GM23338 (cell line): ENCODE data around the gene ANAPC2. TPM values are rescaled to one million over a fixed set of nuclear protein-coding genes. Genes with fewer than 3 reads are reported as not detected.
A peak's percentile ranks its signal among the peaks of the same experiment; 100 is the strongest.

Experiments
- ATAC-seq: fragments of 200-7000 bp; cut with Tn5 transposase; 3 replicates; pipeline ENCODE4 v1.9.1; 2020
- DNase-seq: peaks from one replicate; pipeline ENCODE4 v3.0.0-alpha.2; 2015; ENCODE audit warnings: low spot score
- H2AFZ ChIP-seq: fragments of 200-600 bp; sonication (generic); 2 replicates; pipeline ENCODE4 v1.8.0; 2016; ENCODE audit warnings: antibody characterized with exemption, mild to moderate bottlenecking, moderate library complexity
- H3F3A ChIP-seq: fragments of 200-600 bp; sonication (generic); replicated peaks from 2 replicates; pipeline ENCODE4 v1.8.0; 2017; ENCODE audit warnings: antibody characterized with exemption, mixed run types, low read depth
- H3K27ac ChIP-seq: fragments of 200-600 bp; sonication (generic); 2 replicates; pipeline ENCODE4 v1.6.1; 2016; ENCODE audit warnings: low read depth
- H3K27me3 ChIP-seq: fragments of 200-600 bp; sonication (generic); 2 replicates; pipeline ENCODE4 v1.8.0; 2016; ENCODE audit warnings: mild to moderate bottlenecking, mixed run types, moderate library complexity; ENCODE audit not compliant: insufficient read depth
- H3K36me3 ChIP-seq: fragments of 200-600 bp; sonication (generic); 2 replicates; pipeline ENCODE4 v1.8.0; 2016; ENCODE audit warnings: mild to moderate bottlenecking; ENCODE audit not compliant: insufficient read depth
- H3K4me1 ChIP-seq: fragments of 200-600 bp; sonication (generic); 2 replicates; pipeline ENCODE4 v1.8.0; 2016; ENCODE audit warnings: mild to moderate bottlenecking, moderate library complexity; ENCODE audit not compliant: insufficient read depth
- H3K4me2 ChIP-seq: fragments of 200-600 bp; sonication (generic); 2 replicates; pipeline ENCODE4 v1.7.1; 2017; ENCODE audit warnings: mixed run types
- H3K4me3 ChIP-seq: fragments of 200-600 bp; sonication (generic); 2 replicates; pipeline ENCODE4 v1.6.1; 2016; ENCODE audit warnings: mixed run types
- H3K79me2 ChIP-seq: fragments of 200-600 bp; sonication (generic); replicated peaks from 2 replicates; pipeline ENCODE4 v1.8.0; 2017; ENCODE audit warnings: mild to moderate bottlenecking; ENCODE audit not compliant: insufficient read depth
- H3K9me2 ChIP-seq: fragments of 200-600 bp; sonication (generic); 2 replicates; pipeline ENCODE4 v1.8.0; 2017; ENCODE audit not compliant: insufficient read depth
- H4K20me1 ChIP-seq: fragments of 200-600 bp; sonication (generic); replicated peaks from 2 replicates; pipeline ENCODE4 v1.8.0; 2017; ENCODE audit warnings: mild to moderate bottlenecking; ENCODE audit not compliant: insufficient read depth
- H3K27ac Mint-ChIP-seq: 2 replicates; pipeline ENCODE4 v1.8.0; 2020; ENCODE audit warnings: inconsistent platforms, mild to moderate bottlenecking, moderate library complexity, mixed read lengths
- H3K27me3 Mint-ChIP-seq: 3 replicates; pipeline ENCODE4 v1.8.0; 2022; ENCODE audit warnings: low read depth, mild to moderate bottlenecking, moderate library complexity, mixed read lengths, inconsistent platforms; ENCODE audit not compliant: insufficient read depth, poor library complexity
- H3K36me3 Mint-ChIP-seq: 3 replicates; pipeline ENCODE4 v1.8.0; 2021; ENCODE audit warnings: low read depth, mild to moderate bottlenecking, inconsistent platforms, moderate library complexity, mixed read lengths
- H3K4me1 Mint-ChIP-seq: 3 replicates; pipeline ENCODE4 v1.8.0; 2020; ENCODE audit warnings: mild to moderate bottlenecking, inconsistent platforms, mixed read lengths
- H3K4me3 Mint-ChIP-seq: 3 replicates; pipeline ENCODE4 v1.8.0; 2021; ENCODE audit warnings: moderate library complexity, mild to moderate bottlenecking, inconsistent platforms, mixed read lengths
- H3K9me3 Mint-ChIP-seq: 3 replicates; pipeline ENCODE4 v1.8.0; 2020; ENCODE audit warnings: moderate library complexity, mild to moderate bottlenecking, inconsistent platforms, mixed read lengths
- polyA plus RNA-seq: library from polyadenylated mRNA; unstranded; fragments of >200 nt; fragmentation: Nextera tagmentation; extraction: Ambion mirVana; gene quantifications from 2 replicates; pipeline ENCODE4 v1.2.1, GENCODE V29; 2016
- total RNA-seq: library from RNA; depleted of rRNA; stranded (reverse); fragments of >200 nt; shearing (Covaris generic); gene quantifications from 2 replicates; pipeline ENCODE4 v1.2.3, GENCODE V29; 2014
- TF ChIP-seq, protein P1 (sequence below): fragments of 250-450 bp; sonication (Bioruptor Pico); IDR thresholded peaks from 2 replicates; pipeline ENCODE4 v1.5.0; 2020; ENCODE audit warnings: mild to moderate bottlenecking, moderate library complexity
- TF ChIP-seq, protein P2 (sequence below), 2 experiments: fragments of 200-600 bp in 1 of 2; sonication (generic) in 1 of 2; conservative IDR thresholded peaks; 2 replicates each; pipeline versions ENCODE4 v1.5.1 to v1.6.1; 2016 to 2017; ENCODE audit warnings: antibody characterized with exemption in 2 of 2, low read depth in 2 of 2, mild to moderate bottlenecking in 2 of 2, moderate library complexity in 1 of 2

ANAPC2 gene
- total and polyA plus RNA-seq, 2 experiments from 2014 or later = 16.4 to 42.9 TPM

- DNase-seq (peak; percentile 66), ATAC-seq (peak; percentile 17)
- H3K36me3 Mint-ChIP-seq = peaks cover 3% of the 10 kb centered on the region; the same call in 1 of the 3 replicates
- no peaks in the 10 kb centered on the region for H3K27me3 ChIP-seq
- H3K79me2 ChIP-seq = peaks cover 15% of the 10 kb centered on the region
- H3K27ac ChIP-seq = no peak overlapping the region
- H3K36me3 ChIP-seq = no peaks in the 10 kb centered on the region
- no peaks in the 10 kb centered on the region for H3K9me3 Mint-ChIP-seq
- TF ChIP-seq, protein P1, sequence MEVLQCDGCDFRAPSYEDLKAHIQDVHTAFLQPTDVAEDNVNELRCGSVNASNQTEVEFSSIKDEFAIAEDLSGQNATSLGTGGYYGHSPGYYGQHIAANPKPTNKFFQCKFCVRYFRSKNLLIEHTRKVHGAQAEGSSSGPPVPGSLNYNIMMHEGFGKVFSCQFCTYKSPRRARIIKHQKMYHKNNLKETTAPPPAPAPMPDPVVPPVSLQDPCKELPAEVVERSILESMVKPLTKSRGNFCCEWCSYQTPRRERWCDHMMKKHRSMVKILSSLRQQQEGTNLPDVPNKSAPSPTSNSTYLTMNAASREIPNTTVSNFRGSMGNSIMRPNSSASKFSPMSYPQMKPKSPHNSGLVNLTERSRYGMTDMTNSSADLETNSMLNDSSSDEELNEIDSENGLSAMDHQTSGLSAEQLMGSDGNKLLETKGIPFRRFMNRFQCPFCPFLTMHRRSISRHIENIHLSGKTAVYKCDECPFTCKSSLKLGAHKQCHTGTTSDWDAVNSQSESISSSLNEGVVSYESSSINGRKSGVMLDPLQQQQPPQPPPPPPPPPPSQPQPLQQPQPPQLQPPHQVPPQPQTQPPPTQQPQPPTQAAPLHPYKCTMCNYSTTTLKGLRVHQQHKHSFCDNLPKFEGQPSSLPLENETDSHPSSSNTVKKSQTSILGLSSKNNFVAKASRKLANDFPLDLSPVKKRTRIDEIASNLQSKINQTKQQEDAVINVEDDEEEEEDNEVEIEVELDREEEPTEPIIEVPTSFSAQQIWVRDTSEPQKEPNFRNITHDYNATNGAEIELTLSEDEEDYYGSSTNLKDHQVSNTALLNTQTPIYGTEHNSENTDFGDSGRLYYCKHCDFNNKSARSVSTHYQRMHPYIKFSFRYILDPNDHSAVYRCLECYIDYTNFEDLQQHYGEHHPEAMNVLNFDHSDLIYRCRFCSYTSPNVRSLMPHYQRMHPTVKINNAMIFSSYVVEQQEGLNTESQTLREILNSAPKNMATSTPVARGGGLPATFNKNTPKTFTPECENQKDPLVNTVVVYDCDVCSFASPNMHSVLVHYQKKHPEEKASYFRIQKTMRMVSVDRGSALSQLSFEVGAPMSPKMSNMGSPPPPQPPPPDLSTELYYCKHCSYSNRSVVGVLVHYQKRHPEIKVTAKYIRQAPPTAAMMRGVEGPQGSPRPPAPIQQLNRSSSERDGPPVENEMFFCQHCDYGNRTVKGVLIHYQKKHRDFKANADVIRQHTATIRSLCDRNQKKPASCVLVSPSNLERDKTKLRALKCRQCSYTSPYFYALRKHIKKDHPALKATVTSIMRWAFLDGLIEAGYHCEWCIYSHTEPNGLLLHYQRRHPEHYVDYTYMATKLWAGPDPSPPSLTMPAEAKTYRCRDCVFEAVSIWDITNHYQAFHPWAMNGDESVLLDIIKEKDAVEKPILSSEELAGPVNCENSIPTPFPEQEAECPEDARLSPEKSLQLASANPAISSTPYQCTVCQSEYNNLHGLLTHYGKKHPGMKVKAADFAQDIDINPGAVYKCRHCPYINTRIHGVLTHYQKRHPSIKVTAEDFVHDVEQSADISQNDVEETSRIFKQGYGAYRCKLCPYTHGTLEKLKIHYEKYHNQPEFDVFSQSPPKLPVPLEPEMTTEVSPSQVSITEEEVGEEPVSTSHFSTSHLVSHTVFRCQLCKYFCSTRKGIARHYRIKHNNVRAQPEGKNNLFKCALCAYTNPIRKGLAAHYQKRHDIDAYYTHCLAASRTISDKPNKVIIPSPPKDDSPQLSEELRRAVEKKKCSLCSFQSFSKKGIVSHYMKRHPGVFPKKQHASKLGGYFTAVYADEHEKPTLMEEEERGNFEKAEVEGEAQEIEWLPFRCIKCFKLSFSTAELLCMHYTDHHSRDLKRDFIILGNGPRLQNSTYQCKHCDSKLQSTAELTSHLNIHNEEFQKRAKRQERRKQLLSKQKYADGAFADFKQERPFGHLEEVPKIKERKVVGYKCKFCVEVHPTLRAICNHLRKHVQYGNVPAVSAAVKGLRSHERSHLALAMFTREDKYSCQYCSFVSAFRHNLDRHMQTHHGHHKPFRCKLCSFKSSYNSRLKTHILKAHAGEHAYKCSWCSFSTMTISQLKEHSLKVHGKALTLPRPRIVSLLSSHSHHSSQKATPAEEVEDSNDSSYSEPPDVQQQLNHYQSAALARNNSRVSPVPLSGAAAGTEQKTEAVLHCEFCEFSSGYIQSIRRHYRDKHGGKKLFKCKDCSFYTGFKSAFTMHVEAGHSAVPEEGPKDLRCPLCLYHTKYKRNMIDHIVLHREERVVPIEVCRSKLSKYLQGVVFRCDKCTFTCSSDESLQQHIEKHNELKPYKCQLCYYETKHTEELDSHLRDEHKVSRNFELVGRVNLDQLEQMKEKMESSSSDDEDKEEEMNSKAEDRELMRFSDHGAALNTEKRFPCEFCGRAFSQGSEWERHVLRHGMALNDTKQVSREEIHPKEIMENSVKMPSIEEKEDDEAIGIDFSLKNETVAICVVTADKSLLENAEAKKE = no peak
- TF ChIP-seq, protein P2, sequence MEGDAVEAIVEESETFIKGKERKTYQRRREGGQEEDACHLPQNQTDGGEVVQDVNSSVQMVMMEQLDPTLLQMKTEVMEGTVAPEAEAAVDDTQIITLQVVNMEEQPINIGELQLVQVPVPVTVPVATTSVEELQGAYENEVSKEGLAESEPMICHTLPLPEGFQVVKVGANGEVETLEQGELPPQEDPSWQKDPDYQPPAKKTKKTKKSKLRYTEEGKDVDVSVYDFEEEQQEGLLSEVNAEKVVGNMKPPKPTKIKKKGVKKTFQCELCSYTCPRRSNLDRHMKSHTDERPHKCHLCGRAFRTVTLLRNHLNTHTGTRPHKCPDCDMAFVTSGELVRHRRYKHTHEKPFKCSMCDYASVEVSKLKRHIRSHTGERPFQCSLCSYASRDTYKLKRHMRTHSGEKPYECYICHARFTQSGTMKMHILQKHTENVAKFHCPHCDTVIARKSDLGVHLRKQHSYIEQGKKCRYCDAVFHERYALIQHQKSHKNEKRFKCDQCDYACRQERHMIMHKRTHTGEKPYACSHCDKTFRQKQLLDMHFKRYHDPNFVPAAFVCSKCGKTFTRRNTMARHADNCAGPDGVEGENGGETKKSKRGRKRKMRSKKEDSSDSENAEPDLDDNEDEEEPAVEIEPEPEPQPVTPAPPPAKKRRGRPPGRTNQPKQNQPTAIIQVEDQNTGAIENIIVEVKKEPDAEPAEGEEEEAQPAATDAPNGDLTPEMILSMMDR (conservative IDR thresholded peaks at IDR 0.05; ENCODE audit: low read depth in 2 of 2) = peak; percentile 22 to 43; a peak in 3 of 4 replicates
- H2AFZ ChIP-seq = no peak overlapping the region
- H3K4me2 ChIP-seq = no peak overlapping the region; the same call in 1 of the 2 replicates
- no peak overlapping the region; the same call in 1 of the 2 replicates for H3K4me3 ChIP-seq
- H4K20me1 ChIP-seq = no peaks in the 10 kb centered on the region; the same call in 1 of the 2 replicates
- H3K4me1 Mint-ChIP-seq = peaks cover 18% of the 10 kb centered on the region
- H3F3A ChIP-seq = 0 out of 2 replicates have a peak, but pooled peaks cover 3% of the 10 kb centered on the region
- no peak overlapping the region for H3K27ac Mint-ChIP-seq
- peaks cover 13% of the 10 kb centered on the region; the same call in 1 of the 2 replicates for H3K4me1 ChIP-seq
- no peaks in the 10 kb centered on the region for H3K9me2 ChIP-seq
- peaks cover 10% of the 10 kb centered on the region for H3K27me3 Mint-ChIP-seq
- no peak overlapping the region for H3K4me3 Mint-ChIP-seq
Measured at GRCh38 chr9:137235424-137236237, 47.3 kb upstream of the ANAPC2 start.
